HG03045 (cell line): Measurements from ENCODE around the gene E2F4.

Experiments
- ATAC-seq: cut with Tn5 transposase; IDR thresholded peaks from one replicate; pipeline ENCODE4 v1.9.1; 2021; ENCODE audit warnings: mild to moderate bottlenecking, moderate library complexity; ENCODE audit not compliant: unreplicated experiment

The E2F4 gene

DNA sequence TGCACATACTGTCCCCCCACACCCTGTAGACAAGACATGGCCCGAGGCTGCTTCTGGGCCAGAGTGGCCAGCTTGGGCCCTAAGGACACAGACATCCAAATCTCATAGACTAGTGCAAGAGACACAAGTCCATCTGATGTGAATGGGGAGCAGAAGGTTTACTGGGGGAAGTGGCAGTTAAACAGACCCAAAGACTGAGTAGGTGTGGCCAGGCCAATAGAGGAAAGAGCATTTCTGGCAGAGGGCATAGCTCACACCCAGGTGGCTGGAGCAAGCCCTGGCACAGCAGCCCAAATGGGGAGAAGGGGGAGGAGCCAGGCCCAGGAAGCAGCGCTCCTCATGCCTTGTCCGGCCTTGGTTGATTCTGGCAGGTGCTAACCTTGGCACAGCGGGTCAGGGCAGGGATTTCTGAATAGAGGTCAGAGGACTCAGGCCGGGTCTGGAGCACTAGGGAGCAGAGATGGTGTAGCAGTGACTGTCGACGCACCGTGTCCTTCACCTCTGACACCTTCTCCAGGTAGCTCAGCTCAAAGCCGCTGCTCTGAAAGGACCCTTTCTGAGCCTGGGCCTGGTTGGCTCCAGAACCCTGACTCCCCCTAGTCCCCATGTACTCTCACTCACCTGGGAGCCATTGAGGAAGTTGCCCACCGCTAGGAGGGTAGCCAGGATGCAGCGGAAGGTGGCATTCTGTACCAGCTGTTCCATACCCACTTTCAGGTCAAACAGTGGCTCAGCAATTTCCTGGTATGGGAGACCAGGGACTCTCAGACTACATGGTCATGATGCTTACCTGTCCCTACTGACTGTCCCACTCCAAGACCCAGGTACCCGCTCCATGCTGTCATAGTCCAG is 39.1 kb downstream of the E2F4 start:
- no peak for ATAC-seq

DNA sequence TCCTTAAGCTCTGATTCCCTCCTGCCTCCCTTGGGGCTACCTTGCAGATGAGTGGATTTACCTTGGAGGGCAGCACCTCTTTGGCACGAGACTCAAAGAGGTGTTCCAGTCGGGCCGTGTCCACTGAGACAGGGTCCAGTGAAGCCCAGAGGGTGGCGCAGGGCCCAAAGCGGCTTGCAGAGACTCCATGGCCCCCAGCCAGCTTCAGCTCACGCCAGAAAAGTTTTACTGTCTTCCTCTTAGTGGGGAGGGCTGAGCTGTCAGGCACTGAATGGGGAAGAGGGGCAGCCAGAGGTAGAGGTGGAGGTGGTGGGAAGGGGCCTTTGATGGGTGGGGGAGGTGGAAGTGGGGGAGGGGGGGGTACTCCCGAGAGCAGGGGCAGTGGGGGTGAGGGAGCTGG is 41.6 kb downstream of the E2F4 start:
- no peak for ATAC-seq

DNA sequence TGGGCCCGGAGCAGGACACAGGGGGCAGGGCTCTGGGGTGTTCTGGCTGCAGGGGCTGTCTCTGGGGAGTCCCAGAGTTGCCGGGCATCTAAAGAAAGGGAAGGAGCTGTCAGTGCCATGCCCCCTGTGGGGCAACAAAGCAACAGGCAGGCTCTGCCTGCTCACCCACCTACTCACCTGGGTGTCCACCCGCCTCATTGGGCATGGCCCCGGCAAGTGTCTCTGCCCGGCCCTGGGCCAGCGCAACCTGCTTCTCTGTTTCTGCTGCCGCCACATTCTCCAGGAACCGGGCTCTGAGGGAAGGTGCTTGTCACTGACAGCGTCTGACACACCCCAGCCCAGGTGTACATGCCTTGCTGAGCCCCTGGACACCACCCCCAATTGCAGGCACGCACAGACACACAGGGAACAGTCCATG is 42.2 kb downstream of the E2F4 start:
- ATAC-seq = no peak

DNA sequence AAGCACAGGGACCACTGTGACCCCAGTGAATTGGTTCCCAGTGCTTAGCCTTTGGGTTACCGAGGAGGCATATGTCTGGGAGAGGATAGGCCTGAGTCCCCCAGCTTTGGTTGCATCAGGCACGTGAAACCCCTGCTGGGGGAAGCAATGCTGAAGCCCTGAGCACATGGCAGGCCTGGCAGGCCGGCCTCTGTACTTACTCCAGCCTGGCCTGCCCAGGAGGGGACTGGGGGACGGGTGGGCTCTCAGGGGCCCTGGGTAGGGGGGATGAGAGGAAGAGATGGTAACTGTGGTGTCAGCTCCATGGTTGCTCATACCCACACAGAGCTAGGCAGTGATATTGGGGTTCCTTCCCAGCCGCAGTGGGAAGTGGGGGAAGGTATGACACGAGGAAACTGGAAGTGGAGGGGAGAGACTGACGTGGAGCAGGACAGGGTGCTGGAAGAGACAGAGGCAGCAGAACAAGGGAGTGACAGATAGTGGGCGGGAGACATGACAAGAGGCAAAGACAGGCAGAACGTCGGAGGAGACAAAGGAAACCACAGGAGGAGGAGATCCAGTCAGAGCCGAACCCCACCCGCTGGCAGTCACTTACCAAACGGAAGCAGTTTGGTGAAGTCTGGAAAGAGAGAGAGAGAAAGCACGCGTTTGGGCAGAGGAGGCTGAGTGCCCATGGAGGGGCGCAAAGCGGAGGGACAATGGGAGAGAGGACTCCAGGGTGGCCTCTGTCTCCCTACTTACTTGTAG is 44.0 kb downstream of the E2F4 start:
- ATAC-seq = no peak

- no peak for ATAC-seq
Measured at GRCh38 chr16:67236563-67237395, 44.8 kb downstream of the E2F4 start.

GRCh38 chr16:67237396-67238277 is 45.7 kb downstream of the E2F4 start:
- ATAC-seq = no peak

- no peak for ATAC-seq
Measured at GRCh38 chr16:67238278-67238575, 46.3 kb downstream of the E2F4 start.

GRCh38 chr16:67238806-67239470 is 47.0 kb downstream of the E2F4 start:
- ATAC-seq = no peak

GRCh38 chr16:67240506-67240905 is 48.6 kb downstream of the E2F4 start:
- ATAC-seq = no peak

DNA sequence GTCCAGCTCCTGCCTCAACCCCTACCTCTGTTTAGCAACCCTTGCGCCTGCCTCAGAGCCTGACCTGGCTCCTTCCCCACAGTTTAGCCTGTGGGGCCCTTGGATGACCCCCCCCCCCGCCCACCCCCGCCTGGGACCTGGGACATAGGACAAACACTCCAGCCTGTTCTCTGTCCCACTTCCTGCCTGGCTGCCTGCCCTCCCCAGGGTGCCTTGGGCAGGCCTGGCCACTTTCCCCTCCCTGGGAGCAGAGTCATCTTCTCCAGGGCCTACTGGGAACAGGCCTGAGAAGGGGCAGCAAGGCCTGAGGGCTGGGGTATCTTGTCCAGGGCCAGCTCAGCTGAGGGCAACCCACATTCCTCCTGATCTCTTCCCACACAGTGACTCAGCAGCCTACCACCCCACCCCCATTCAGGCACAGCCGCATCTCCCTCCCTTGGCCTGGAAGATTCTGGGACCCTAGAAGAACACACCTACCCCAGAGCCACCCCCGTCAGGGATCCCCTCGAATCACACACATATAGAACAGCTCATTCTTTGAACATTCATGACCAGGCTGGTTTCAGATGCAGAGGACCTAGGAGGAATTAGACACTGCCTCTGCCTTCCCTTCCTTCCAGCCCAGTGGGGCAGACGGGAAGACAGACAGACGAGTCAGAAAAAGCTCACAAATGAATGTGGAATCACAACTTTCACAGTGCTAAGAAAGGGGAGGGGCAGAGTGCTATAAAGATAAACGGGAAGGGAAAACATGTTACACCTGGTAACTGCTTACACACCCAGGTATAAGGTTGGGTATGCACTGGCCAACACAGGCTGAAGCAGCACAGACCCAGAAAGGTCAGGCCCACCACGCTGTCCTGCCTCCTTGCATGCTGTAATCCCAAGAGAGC is 49.3 kb downstream of the E2F4 start:
- no peak for ATAC-seq

DNA sequence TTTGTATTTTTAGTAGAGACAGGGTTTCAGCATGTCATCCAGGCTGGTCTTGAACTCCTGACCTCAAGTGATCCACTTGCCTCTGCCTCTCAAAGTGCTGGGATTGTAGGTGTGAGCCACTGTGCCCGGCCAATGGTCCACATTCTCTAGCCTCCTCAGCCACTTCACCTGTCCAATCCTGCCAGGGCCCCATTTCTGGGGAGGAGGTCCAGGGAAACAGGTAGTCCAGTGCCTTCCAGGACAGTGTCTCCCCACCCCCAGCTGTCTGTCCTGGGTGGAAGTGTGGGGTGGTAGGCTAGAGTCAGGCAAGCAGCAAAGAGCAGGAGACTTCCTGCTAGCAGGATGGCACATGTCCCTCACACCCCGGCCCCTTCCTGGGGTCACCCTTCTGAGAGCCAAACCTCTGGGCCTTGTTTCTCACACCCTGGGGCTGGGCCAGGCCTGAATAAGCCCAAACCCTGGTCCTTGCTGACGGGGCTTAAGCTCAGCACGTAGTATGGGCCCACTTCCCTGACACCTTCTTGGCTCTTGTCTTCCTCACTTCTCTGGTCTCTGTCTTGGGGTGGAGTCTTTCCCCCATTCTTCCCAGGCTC is 50.3 kb downstream of the E2F4 start:
- no peak for ATAC-seq

DNA sequence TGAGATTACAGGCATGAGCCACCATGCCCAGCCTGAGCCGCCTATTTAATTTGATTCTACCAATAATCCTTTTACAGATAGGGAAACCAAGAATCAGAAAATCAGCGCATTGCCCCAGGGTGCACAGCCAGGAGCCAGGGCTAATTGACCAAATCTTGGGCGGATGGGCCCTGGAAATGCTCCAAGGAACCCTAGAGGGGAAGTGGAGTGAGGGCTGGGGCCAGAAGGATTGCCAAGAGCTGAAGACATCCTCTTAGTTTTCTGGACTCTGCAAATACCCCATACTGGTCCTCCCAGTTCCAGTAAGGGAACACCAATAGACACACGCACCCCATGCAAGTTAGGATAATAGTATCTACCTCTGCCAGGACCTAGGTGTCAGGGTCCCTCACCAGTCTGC is 51.5 kb downstream of the E2F4 start:
- no peak for ATAC-seq

- peak; percentile 43 for ATAC-seq
Measured at GRCh38 chr16:67244387-67245185, 52.6 kb downstream of the E2F4 start.

GRCh38 chr16:67245186-67245585 is 53.2 kb downstream of the E2F4 start:
- ATAC-seq = no peak

GRCh38 chr16:67245674-67246080 is 53.7 kb downstream of the E2F4 start:
- no peak for ATAC-seq

- peak; percentile 29 for ATAC-seq
Measured at GRCh38 chr16:67246081-67246755, 54.3 kb downstream of the E2F4 start.

- ATAC-seq = peak; percentile 26
Measured at GRCh38 chr16:67246756-67247191, 54.8 kb downstream of the E2F4 start.
